Spleen (tissue), 7 donors: ENCODE results near the gene GALNT7.

ENCODE experiments used
- POLR2A ChIP-seq, 3 donors: fragments of 450-650 bp; IDR thresholded peaks; one replicate each; pipeline ENCODE4 v1.5.1; 2017; ENCODE audit warnings: antibody characterized with exemption in 3 of 3, mild to moderate bottlenecking in 1 of 3
- POLR2AphosphoS5 ChIP-seq, 3 donors: sonication (generic); formaldehyde crosslinking; IDR thresholded peaks; one replicate each; pipeline ENCODE4 v1.5.1; 2017; ENCODE audit warnings: antibody characterized with exemption in 3 of 3
- TF ChIP-seq, protein P1 (sequence below), 11 experiments: fragments of 200-600 bp in 7 of 11; fragments of 450-650 bp in 4 of 11; sonication (generic) in 4 of 11; IDR thresholded peaks in 8 of 11; conservative IDR thresholded peaks in 3 of 11; 1 replicate in 7 of 11; 2 replicates in 4 of 11; pipeline versions ENCODE4 v1.4.0 to v1.8.0; 2016 to 2021; ENCODE audit warnings: antibody characterized with exemption in 11 of 11, inconsistent platforms in 4 of 11, mild to moderate bottlenecking in 1 of 11
- donor health status: DM: no; HTN: no; CAD: no; lungs with moderate emphysema.
- donor health status: DM: no; HTN: no; CAD: no.
- donor health status: DM: no; HTN: no; CAD: no.

DNA sequence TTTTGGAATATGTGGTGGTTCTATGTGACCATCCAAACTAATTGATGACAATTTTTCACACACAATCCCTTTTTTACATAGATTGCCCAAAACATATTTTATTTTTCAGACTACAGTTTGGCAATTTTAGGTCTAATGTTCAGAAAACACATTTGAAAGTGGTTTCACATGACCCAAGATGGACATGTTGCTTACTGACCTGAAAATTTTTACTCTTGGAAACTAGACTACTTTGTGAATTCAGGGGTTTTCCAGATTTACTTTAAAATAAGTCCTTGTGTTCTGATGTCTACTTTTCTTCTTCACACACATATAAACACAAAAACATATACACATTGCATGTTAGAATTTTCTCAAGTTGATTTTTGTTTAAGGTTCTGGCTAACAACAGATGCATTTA is 86.0 kb downstream of the GALNT7 start:
- TF ChIP-seq, protein P1, sequence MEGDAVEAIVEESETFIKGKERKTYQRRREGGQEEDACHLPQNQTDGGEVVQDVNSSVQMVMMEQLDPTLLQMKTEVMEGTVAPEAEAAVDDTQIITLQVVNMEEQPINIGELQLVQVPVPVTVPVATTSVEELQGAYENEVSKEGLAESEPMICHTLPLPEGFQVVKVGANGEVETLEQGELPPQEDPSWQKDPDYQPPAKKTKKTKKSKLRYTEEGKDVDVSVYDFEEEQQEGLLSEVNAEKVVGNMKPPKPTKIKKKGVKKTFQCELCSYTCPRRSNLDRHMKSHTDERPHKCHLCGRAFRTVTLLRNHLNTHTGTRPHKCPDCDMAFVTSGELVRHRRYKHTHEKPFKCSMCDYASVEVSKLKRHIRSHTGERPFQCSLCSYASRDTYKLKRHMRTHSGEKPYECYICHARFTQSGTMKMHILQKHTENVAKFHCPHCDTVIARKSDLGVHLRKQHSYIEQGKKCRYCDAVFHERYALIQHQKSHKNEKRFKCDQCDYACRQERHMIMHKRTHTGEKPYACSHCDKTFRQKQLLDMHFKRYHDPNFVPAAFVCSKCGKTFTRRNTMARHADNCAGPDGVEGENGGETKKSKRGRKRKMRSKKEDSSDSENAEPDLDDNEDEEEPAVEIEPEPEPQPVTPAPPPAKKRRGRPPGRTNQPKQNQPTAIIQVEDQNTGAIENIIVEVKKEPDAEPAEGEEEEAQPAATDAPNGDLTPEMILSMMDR (IDR thresholded peaks at IDR 0.05 in 8 of 11, conservative IDR thresholded peaks at IDR 0.05 in 3 of 11) = no peak
- TF ChIP-seq POLR2AphosphoS5 (IDR thresholded peaks at IDR 0.05) (no peak), POLR2A (IDR thresholded peaks at IDR 0.05) (no peak)
